Measurements from ENCODE around the gene ZNF530. TPM values are rescaled to one million over a fixed set of nuclear protein-coding genes. Genes with fewer than 3 reads are reported as not detected.
A peak's percentile ranks its signal among the peaks of the same experiment; 100 is the strongest.

The ZNF530 gene
- total RNA-seq, 2 experiments from 2014 or later, result 2.7 to 3.4 TPM

DNA sequence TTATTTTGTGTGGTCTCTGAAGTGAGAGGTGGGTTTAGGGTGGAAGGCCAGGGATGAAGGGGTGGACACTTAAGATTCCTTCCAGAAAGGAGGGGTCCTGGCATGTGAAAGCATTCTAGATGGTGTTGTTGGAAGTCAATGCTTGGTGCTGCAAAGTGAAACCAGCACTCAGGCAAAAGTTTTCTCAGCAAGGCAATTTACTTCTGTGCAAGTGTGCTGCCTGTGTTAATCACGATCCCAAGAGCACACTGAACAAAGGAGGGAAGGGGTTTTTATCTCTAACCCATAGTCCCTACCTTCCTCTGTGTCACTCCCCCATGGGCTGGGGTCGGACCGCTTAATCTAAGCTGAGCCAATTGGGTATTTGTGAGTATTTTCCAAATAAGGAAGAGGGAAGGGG lies 15.7 kb downstream of the ZNF530 start:
- Histone ChIP-seq H3K27ac (ENCODE audit: low read depth in 1 of 2, low read length in 2 of 2) (no peak overlapping the region), H3K4me3 (ENCODE audit: low read length) (no peak overlapping the region), H3K27me3 (ENCODE audit: control insufficient read depth in 1 of 2, insufficient read depth in 2 of 2, low read length in 2 of 2) (no peaks in the 10 kb centered on the region), H3K4me1 (ENCODE audit: insufficient read depth, low read length) (peaks cover 26% of the 10 kb centered on the region), H3K36me3 (ENCODE audit: insufficient read depth, low read length) (peaks cover 51% of the 10 kb centered on the region), H3K9me3 (ENCODE audit: control insufficient read depth in 1 of 2, insufficient read depth in 1 of 2, low read length in 2 of 2) (peaks cover 51 to 68% of the 10 kb centered on the region in 2 experiments)
- Mint-ChIP-seq H3K36me3 (ENCODE audit: low read depth) (peaks cover 79% of the 10 kb centered on the region), H3K27ac (peak overlapping the region; percentile 82), H3K4me1 (ENCODE audit: low read depth) (peaks cover 36% of the 10 kb centered on the region), H3K4me3 (peak overlapping the region; percentile 95), H3K27me3 (no peaks in the 10 kb centered on the region), H3K9me3 (peaks cover 44% of the 10 kb centered on the region)
- no peak for ATAC-seq (ENCODE audit: poor library complexity)
- ChIA-PET POLR2A (interaction anchor here (2.4 kb wide), 1 partner anchor 18 kb away, joined by 13 read pairs; the partner anchor contains the start of gene ZNF211), CTCF (no interaction called here)
- intact Hi-C loops (cut with DNase I, micrococcal nuclease), result loop anchor here (2.0 to 10.0 kb wide), 3 partner anchors 37 to 157 kb away; partner anchors contain the start of genes ZNF416 (in 1 of the 2) and ZNF671 (in 1 of the 2)
- TF ChIP-seq, protein P1, sequence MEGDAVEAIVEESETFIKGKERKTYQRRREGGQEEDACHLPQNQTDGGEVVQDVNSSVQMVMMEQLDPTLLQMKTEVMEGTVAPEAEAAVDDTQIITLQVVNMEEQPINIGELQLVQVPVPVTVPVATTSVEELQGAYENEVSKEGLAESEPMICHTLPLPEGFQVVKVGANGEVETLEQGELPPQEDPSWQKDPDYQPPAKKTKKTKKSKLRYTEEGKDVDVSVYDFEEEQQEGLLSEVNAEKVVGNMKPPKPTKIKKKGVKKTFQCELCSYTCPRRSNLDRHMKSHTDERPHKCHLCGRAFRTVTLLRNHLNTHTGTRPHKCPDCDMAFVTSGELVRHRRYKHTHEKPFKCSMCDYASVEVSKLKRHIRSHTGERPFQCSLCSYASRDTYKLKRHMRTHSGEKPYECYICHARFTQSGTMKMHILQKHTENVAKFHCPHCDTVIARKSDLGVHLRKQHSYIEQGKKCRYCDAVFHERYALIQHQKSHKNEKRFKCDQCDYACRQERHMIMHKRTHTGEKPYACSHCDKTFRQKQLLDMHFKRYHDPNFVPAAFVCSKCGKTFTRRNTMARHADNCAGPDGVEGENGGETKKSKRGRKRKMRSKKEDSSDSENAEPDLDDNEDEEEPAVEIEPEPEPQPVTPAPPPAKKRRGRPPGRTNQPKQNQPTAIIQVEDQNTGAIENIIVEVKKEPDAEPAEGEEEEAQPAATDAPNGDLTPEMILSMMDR (IDR thresholded peaks at IDR 0.05), result no peak
- DNase-seq, result no peak

DNA sequence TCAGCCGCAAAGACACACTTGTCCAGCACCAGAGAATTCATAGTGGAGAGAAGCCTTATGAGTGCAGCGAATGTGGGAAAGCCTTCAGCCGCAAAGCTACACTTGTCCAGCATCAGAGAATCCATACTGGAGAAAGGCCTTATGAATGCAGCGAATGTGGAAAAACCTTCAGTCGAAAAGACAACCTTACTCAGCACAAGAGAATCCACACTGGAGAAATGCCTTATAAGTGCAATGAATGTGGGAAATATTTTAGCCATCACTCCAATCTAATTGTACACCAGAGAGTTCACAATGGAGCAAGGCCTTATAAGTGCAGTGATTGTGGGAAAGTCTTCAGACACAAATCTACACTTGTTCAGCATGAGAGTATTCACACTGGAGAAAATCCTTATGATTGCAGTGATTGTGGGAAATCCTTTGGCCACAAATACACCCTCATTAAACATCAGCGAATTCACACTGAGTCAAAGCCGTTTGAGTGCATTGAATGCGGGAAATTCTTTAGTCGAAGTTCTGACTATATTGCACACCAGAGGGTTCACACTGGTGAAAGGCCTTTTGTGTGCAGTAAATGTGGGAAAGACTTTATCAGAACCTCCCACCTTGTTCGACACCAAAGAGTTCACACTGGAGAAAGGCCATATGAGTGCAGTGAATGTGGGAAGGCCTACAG lies 21.1 kb downstream of the ZNF530 start:
- Histone ChIP-seq H3K4me3 (ENCODE audit: low read length) (no peak overlapping the region), H3K9me3 (ENCODE audit: control insufficient read depth in 1 of 2, insufficient read depth in 1 of 2, low read length in 2 of 2) (peaks cover 55 to 96% of the 10 kb centered on the region in 2 experiments), H3K4me1 (ENCODE audit: insufficient read depth, low read length) (peaks cover 3% of the 10 kb centered on the region), H3K36me3 (ENCODE audit: insufficient read depth, low read length) (peaks cover 71% of the 10 kb centered on the region), H3K27me3 (ENCODE audit: control insufficient read depth in 1 of 2, insufficient read depth in 2 of 2, low read length in 2 of 2) (no peaks in the 10 kb centered on the region), H3K27ac (ENCODE audit: low read depth in 1 of 2, low read length in 2 of 2) (no peak overlapping the region)
- ChIA-PET POLR2A (no interaction called here), CTCF (interaction anchor here (1.3 kb wide), 1 partner anchor 60 kb away, joined by 3 read pairs; no protein-coding TSS in a partner anchor)
- H3K4me1 Mint-ChIP-seq (ENCODE audit: low read depth), result peaks cover 14% of the 10 kb centered on the region
- TF ChIP-seq, protein P1 (IDR thresholded peaks at IDR 0.05), result no peak
- intact Hi-C loops (cut with DNase I, micrococcal nuclease), result no loop called here
- DNase-seq (no peak), ATAC-seq (ENCODE audit: poor library complexity) (no peak)
- no peak overlapping the region for H3K4me3 Mint-ChIP-seq
- no peaks in the 10 kb centered on the region for H3K27me3 Mint-ChIP-seq
- H3K9me3 Mint-ChIP-seq, result peaks cover 28% of the 10 kb centered on the region
- H3K27ac Mint-ChIP-seq, result no peak overlapping the region
- peaks cover 93% of the 10 kb centered on the region for H3K36me3 Mint-ChIP-seq (ENCODE audit: low read depth)

- intact Hi-C loops (cut with DNase I, micrococcal nuclease), result no loop called here
- Mint-ChIP-seq H3K4me1 (ENCODE audit: low read depth) (no peaks in the 10 kb centered on the region), H3K9me3 (peaks cover 20% of the 10 kb centered on the region), H3K36me3 (ENCODE audit: low read depth) (peaks cover 77% of the 10 kb centered on the region), H3K27ac (no peak overlapping the region), H3K4me3 (no peak overlapping the region), H3K27me3 (no peaks in the 10 kb centered on the region)
- TF ChIP-seq, protein P1 (IDR thresholded peaks at IDR 0.05), result no peak
- no peaks in the 10 kb centered on the region for H3K27me3 ChIP-seq (ENCODE audit: control insufficient read depth in 1 of 2, insufficient read depth in 2 of 2, low read length in 2 of 2)
- H3K9me3 ChIP-seq (ENCODE audit: control insufficient read depth in 1 of 2, insufficient read depth in 1 of 2, low read length in 2 of 2), result peaks cover 58 to 90% of the 10 kb centered on the region in 2 experiments
- no peak overlapping the region for H3K27ac ChIP-seq (ENCODE audit: low read depth in 1 of 2, low read length in 2 of 2)
- ChIA-PET POLR2A (interaction anchor here (0.5 kb wide), 1 partner anchor 171 kb away, joined by 5 read pairs; no protein-coding TSS in a partner anchor), CTCF (no interaction called here)
- ATAC-seq (ENCODE audit: poor library complexity) (no peak), DNase-seq (no peak)
- H3K4me1 ChIP-seq (ENCODE audit: insufficient read depth, low read length), result no peaks in the 10 kb centered on the region
- peaks cover 48% of the 10 kb centered on the region for H3K36me3 ChIP-seq (ENCODE audit: insufficient read depth, low read length)
- H3K4me3 ChIP-seq (ENCODE audit: low read length), result no peak overlapping the region
Measured at GRCh38 chr19:57623091-57623490, 23.4 kb downstream of the ZNF530 start.
